Measurements from ENCODE around the gene NRP1.
"Not testable (repeated sequence)": the region's sequence is repeated elsewhere in the genome, so short reads cannot be mapped to it uniquely, and the experiment has no call there.

NRP1 gene

GRCh38 chr10:33228426-33228825 lies 106.0 kb downstream of the NRP1 start:
- no peak overlapping the region for H3K4me3 ChIP-seq (ENCODE audit: low read length)
- no peak for TF ChIP-seq CTCF (IDR thresholded peaks at IDR 0.05; ENCODE audit: insufficient read depth, low read depth, low read length, missing control alignments)
- no peak for DNase-seq (ENCODE audit: low read depth)

DNA sequence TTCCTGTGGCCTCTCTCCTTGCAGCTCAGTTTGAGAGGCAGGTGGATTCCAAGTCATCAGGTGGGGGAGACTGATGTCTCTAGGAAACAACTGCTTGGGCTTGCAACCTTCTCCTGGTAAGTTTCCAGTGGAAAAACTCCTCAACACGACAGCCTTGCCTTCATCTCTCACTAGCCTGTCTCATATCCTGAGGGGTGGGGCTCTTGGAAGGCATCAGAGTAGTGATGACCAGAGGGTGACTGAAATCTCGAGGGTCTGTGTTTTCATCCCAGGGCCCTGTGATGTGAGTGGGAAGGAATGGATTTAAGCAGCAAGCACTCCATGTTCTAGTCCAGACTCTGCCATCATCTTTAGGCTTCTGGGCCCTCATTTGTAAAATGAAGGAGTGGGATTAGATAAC lies 107.0 kb downstream of the NRP1 start:
- TF ChIP-seq CTCF (IDR thresholded peaks at IDR 0.05; ENCODE audit: insufficient read depth, low read depth, low read length, missing control alignments), result no peak
- DNase-seq (ENCODE audit: low read depth), result no peak
- H3K4me3 ChIP-seq (ENCODE audit: low read length), result no peak overlapping the region

- TF ChIP-seq CTCF (IDR thresholded peaks at IDR 0.05; ENCODE audit: insufficient read depth, low read depth, low read length, missing control alignments), result no peak
- DNase-seq (ENCODE audit: low read depth), result no peak
- no peak overlapping the region for H3K4me3 ChIP-seq (ENCODE audit: low read length)
Observed at GRCh38 chr10:33224251-33224965, 110.1 kb downstream of the NRP1 start.

- no peak overlapping the region for H3K4me3 ChIP-seq (ENCODE audit: low read length)
- TF ChIP-seq CTCF (IDR thresholded peaks at IDR 0.05; ENCODE audit: insufficient read depth, low read depth, low read length, missing control alignments), result no peak
- DNase-seq (ENCODE audit: low read depth), result no peak
Observed at GRCh38 chr10:33223326-33224000, 111.0 kb downstream of the NRP1 start.

- DNase-seq (ENCODE audit: low read depth); H3K4me3 ChIP-seq (ENCODE audit: low read length): not testable (repeated sequence)
Observed at GRCh38 chr10:33222304-33222703, 112.2 kb downstream of the NRP1 start.

GRCh38 chr10:33217854-33218253 lies 116.6 kb downstream of the NRP1 start:
- H3K4me3 ChIP-seq (ENCODE audit: low read length), result no peak overlapping the region
- no peak for TF ChIP-seq CTCF (IDR thresholded peaks at IDR 0.05; ENCODE audit: insufficient read depth, low read depth, low read length, missing control alignments)
- DNase-seq (ENCODE audit: low read depth), result peak; percentile 59

DNA sequence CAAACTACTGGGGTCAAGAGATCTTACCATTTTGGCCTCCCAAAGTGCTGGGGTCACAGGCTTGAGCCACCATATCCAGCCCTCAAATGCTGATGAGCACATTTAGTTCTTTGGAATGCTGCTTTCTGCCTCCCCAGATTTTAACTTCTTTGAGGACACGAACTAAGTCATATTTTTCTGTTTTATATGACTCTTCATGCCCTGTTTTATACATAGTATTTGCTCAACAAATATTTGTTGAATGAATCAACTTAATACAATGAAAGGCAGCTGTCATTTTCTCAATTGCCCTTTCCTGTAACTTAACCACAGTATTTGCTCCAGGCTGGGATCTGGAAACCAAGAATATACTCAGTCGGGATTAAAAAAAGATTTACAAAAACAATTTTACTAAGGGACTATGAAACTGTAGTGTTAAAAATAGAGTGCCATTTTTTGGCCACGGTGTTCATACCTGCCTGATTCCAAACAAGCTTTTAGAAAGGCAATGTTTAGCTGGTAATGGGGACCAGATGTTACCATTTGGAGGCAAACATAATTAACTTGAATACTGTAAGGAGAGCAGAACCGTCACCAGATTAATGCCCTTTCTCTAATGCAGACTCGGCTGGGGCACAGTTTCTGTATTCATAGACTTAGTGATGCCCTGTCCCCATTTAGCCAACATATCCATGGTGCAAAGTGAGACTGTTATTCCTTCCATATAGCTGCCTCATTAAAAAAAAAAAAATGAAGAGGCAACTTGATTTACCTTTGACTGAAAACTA lies 117.6 kb downstream of the NRP1 start:
- peak; percentile 81 for DNase-seq (ENCODE audit: low read depth)
- H3K4me3 ChIP-seq (ENCODE audit: low read length), result no peak overlapping the region
- TF ChIP-seq CTCF (IDR thresholded peaks at IDR 0.05; ENCODE audit: insufficient read depth, low read depth, low read length, missing control alignments), result no peak
